ENCODE data around the gene PDK2. TPM values are rescaled to one million over a fixed set of nuclear protein-coding genes. Genes with fewer than 3 reads are reported as not detected.
"Not testable (repeated sequence)": the region's sequence is repeated elsewhere in the genome, so short reads cannot be mapped to it uniquely, and the experiment has no call there.

Gene PDK2
- total and polyA plus RNA-seq, 2 donors (not counting 1 experiment from before 2014, with no cell fraction given): 19.2 to 41.0 TPM

GRCh38 chr17:50059759-50060273 is 35.3 kb upstream of the PDK2 start:
- Histone ChIP-seq H3K4me3 (replicated peaks in 1 of 4; ENCODE audit: control extremely low read depth in 1 of 4, insufficient read depth in 1 of 4, low read depth in 3 of 4, low read length in 4 of 4) (peak overlapping the region in 2 of 4 experiments; percentile 9 to 82), H3K36me3 (ENCODE audit: control insufficient read depth, insufficient read depth, low read length) (peaks cover 2% of the 10 kb centered on the region), H3K9ac (ENCODE audit: insufficient read depth, low read length) (no peak overlapping the region), H3K27me3 (ENCODE audit: control insufficient read depth, insufficient read depth, low read length) (no peaks in the 10 kb centered on the region), H3K79me2 (ENCODE audit: control insufficient read depth, insufficient read depth, low read length) (peaks cover 88% of the 10 kb centered on the region), H3K27ac (ENCODE audit: insufficient read depth, low read length) (peak overlapping the region; percentile 54), H3K4me1 (ENCODE audit: control insufficient read depth, extremely low read depth, insufficient read depth, low read length) (peaks cover 67% of the 10 kb centered on the region), H3K4me2 (ENCODE audit: extremely low read depth, insufficient read depth, low read length) (peak overlapping the region; percentile 71), H2AFZ (ENCODE audit: low read length) (no peak overlapping the region), H3K9me3 (ENCODE audit: control insufficient read depth, insufficient read depth, low read depth, low read length) (no peaks in the 10 kb centered on the region), H4K20me1 (ENCODE audit: control insufficient read depth, extremely low read depth, insufficient read depth, low read length) (no peaks in the 10 kb centered on the region)
- no peak for TF ChIP-seq EZH2 (IDR thresholded peaks at IDR 0.05; ENCODE audit: low read length, missing control alignments)
- TF ChIP-seq CTCF (conservative IDR thresholded peaks at IDR 0.05 in 1 of 2, IDR thresholded peaks at IDR 0.05 in 1 of 2; ENCODE audit: low read depth in 1 of 2, low read length in 2 of 2): no peak
- DNase-seq (ENCODE audit: low read depth in 2 of 2): peak; percentile 56 to 70

GRCh38 chr17:50060951-50061712 is 34.0 kb upstream of the PDK2 start:
- H3K79me2 ChIP-seq (ENCODE audit: control insufficient read depth, insufficient read depth, low read length): peaks cover 86% of the 10 kb centered on the region

GRCh38 chr17:50061713-50062045 is 33.5 kb upstream of the PDK2 start:
- not testable (repeated sequence) for H3K4me2 ChIP-seq (ENCODE audit: extremely low read depth, insufficient read depth, low read length); H3K36me3 ChIP-seq (ENCODE audit: control insufficient read depth, insufficient read depth, low read length); H3K4me3 ChIP-seq (replicated peaks in 1 of 4; ENCODE audit: control extremely low read depth in 1 of 4, insufficient read depth in 1 of 4, low read depth in 3 of 4, low read length in 4 of 4); H3K9me3 ChIP-seq (ENCODE audit: control insufficient read depth, insufficient read depth, low read depth, low read length); H3K9ac ChIP-seq (ENCODE audit: insufficient read depth, low read length); H3K27me3 ChIP-seq (ENCODE audit: control insufficient read depth, insufficient read depth, low read length); H2AFZ ChIP-seq (ENCODE audit: low read length); H4K20me1 ChIP-seq (ENCODE audit: control insufficient read depth, extremely low read depth, insufficient read depth, low read length); DNase-seq (ENCODE audit: low read depth in 2 of 2)
- peak overlapping the region; percentile 63 for H3K27ac ChIP-seq (ENCODE audit: insufficient read depth, low read length)
- H3K79me2 ChIP-seq (ENCODE audit: control insufficient read depth, insufficient read depth, low read length): peaks cover 85% of the 10 kb centered on the region
- peaks cover 72% of the 10 kb centered on the region for H3K4me1 ChIP-seq (ENCODE audit: control insufficient read depth, extremely low read depth, insufficient read depth, low read length)

More at GRCh38 chr17:50060951-50061712, 34.0 kb upstream of the PDK2 start:
- no peak overlapping the region for H3K9ac ChIP-seq (ENCODE audit: insufficient read depth, low read length)
- H3K4me2 ChIP-seq (ENCODE audit: extremely low read depth, insufficient read depth, low read length): peak overlapping the region; percentile 71
- peak overlapping the region in 1 of 4 experiments; percentile 20 for H3K4me3 ChIP-seq (replicated peaks in 1 of 4; ENCODE audit: control extremely low read depth in 1 of 4, insufficient read depth in 1 of 4, low read depth in 3 of 4, low read length in 4 of 4)
- H3K4me1 ChIP-seq (ENCODE audit: control insufficient read depth, extremely low read depth, insufficient read depth, low read length): peaks cover 72% of the 10 kb centered on the region
- H3K27me3 ChIP-seq (ENCODE audit: control insufficient read depth, insufficient read depth, low read length): no peaks in the 10 kb centered on the region
- TF ChIP-seq CTCF (conservative IDR thresholded peaks at IDR 0.05 in 1 of 2, IDR thresholded peaks at IDR 0.05 in 1 of 2; ENCODE audit: low read depth in 1 of 2, low read length in 2 of 2) (no peak), EZH2 (IDR thresholded peaks at IDR 0.05; ENCODE audit: low read length, missing control alignments) (no peak)
- no peaks in the 10 kb centered on the region for H3K9me3 ChIP-seq (ENCODE audit: control insufficient read depth, insufficient read depth, low read depth, low read length)
- no peaks in the 10 kb centered on the region for H4K20me1 ChIP-seq (ENCODE audit: control insufficient read depth, extremely low read depth, insufficient read depth, low read length)
- peak; percentile 82 to 89 for DNase-seq (ENCODE audit: low read depth in 2 of 2)
- peak overlapping the region; percentile 63 for H3K27ac ChIP-seq (ENCODE audit: insufficient read depth, low read length)
- H3K36me3 ChIP-seq (ENCODE audit: control insufficient read depth, insufficient read depth, low read length): peaks cover 2% of the 10 kb centered on the region
- H2AFZ ChIP-seq (ENCODE audit: low read length): no peak overlapping the region

All from fibroblast of lung (primary cell).